OCI-LY3 (cell line): ENCODE results near the gene RIPPLY3.

Source experiments
- CTCF ChIP-seq: fragments of 200-600, 300-600 bp; sonication (generic); IDR thresholded peaks from 2 replicates; pipeline ENCODE4 v1.5.1; 2014; ENCODE audit warnings: antibody characterized with exemption, low read length, low read depth
- EZH2phosphoT487 ChIP-seq: fragments of 200-600 bp; shearing (Covaris generic); IDR thresholded peaks from 2 replicates; pipeline ENCODE4 v1.6.1; 2018; ENCODE audit warnings: antibody characterized with exemption, mixed run types, low read depth

- TF ChIP-seq EZH2phosphoT487: no peak
- no peak for TF ChIP-seq CTCF
Observed at GRCh38 chr21:37061926-37062592, 55.6 kb downstream of the RIPPLY3 start.
